ENCODE results near the gene PPARG.

- TF ChIP-seq, protein P1, sequence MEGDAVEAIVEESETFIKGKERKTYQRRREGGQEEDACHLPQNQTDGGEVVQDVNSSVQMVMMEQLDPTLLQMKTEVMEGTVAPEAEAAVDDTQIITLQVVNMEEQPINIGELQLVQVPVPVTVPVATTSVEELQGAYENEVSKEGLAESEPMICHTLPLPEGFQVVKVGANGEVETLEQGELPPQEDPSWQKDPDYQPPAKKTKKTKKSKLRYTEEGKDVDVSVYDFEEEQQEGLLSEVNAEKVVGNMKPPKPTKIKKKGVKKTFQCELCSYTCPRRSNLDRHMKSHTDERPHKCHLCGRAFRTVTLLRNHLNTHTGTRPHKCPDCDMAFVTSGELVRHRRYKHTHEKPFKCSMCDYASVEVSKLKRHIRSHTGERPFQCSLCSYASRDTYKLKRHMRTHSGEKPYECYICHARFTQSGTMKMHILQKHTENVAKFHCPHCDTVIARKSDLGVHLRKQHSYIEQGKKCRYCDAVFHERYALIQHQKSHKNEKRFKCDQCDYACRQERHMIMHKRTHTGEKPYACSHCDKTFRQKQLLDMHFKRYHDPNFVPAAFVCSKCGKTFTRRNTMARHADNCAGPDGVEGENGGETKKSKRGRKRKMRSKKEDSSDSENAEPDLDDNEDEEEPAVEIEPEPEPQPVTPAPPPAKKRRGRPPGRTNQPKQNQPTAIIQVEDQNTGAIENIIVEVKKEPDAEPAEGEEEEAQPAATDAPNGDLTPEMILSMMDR (IDR thresholded peaks at IDR 0.05), result no peak
- no peak for TF ChIP-seq YY1 (IDR thresholded peaks at IDR 0.05; ENCODE audit: low read depth)
- no peak for TF ChIP-seq SMC3 (IDR thresholded peaks at IDR 0.05; ENCODE audit: low read depth, low read length)
- no peak for TF ChIP-seq JUND (IDR thresholded peaks at IDR 0.05)
- no peak for TF ChIP-seq EP300 (IDR thresholded peaks at IDR 0.05; ENCODE audit: borderline replicate concordance in 1 of 2, low read depth in 1 of 2, low read length in 1 of 2)
Measured at GRCh38 chr3:12287727-12288181, 1.1 kb upstream of the PPARG start.

All from SK-N-SH (cell line).